B cell (primary cell): ENCODE data around the gene S100PBP.

ENCODE experiments used
- EZH2 ChIP-seq: IDR thresholded peaks from 2 replicates; pipeline ENCODE4 v1.6.1; 2012; ENCODE audit warnings: borderline replicate concordance, low read depth, mild to moderate bottlenecking, moderate library complexity, low read length; ENCODE audit not compliant: insufficient read depth, poor library complexity, severe bottlenecking
- TF ChIP-seq, protein P1 (sequence below): fragments of 200-600 bp; IDR thresholded peaks from one replicate; pipeline ENCODE4 v1.8.0; 2022; ENCODE audit warnings: antibody characterized with exemption, mild to moderate bottlenecking

DNA sequence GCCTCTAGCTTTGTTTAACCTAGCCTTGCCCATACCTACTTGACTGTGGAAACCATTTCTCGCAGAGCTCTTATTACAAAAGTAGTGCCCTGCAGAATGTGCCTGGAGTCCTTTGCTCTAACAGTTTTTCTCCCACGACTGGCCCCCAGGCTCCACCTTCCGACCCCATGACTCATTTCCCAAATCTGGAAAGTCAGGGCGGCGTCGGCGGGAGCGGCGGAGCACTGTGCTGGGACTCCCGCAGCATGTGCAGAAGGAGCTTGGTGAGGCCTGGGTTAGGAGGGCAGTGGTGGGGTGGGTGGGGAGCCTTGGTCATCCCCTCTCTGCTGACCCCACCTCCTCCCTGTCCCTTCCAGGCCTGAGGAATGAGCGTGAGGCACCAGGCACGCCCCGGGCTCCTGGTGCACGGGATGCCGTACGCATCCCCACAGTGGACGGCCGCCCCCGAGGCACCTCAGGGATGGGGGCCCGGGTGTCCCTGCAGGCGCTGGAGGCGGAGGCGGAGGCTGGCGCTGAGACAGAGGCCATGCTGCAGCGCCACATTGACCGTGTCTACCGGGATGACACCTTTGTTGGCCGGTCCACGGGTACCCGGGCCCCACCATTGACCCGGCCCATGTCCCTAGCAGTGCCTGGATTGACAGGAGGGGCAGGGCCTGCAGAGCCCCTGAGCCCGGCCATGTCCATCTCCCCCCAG, 47.8 kb upstream of the S100PBP start:
- TF ChIP-seq, protein P1, sequence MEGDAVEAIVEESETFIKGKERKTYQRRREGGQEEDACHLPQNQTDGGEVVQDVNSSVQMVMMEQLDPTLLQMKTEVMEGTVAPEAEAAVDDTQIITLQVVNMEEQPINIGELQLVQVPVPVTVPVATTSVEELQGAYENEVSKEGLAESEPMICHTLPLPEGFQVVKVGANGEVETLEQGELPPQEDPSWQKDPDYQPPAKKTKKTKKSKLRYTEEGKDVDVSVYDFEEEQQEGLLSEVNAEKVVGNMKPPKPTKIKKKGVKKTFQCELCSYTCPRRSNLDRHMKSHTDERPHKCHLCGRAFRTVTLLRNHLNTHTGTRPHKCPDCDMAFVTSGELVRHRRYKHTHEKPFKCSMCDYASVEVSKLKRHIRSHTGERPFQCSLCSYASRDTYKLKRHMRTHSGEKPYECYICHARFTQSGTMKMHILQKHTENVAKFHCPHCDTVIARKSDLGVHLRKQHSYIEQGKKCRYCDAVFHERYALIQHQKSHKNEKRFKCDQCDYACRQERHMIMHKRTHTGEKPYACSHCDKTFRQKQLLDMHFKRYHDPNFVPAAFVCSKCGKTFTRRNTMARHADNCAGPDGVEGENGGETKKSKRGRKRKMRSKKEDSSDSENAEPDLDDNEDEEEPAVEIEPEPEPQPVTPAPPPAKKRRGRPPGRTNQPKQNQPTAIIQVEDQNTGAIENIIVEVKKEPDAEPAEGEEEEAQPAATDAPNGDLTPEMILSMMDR, result no peak
- no peak for TF ChIP-seq EZH2
